MCF 10A (cell line): ENCODE data around the gene ASPN. TPM values are rescaled to one million over a fixed set of nuclear protein-coding genes. Genes with fewer than 3 reads are reported as not detected.
A peak's percentile ranks its signal among the peaks of the same experiment; 100 is the strongest.

Experiments
- BruUV-seq: library from RNA; stranded (reverse); fragments of 400-500 nt; replicated peaks from 2 replicates; lab custom pipeline; 2021; lab: Mats Ljungman, UMichigan
- CTCF ChIA-PET: fragments of 300-600 bp; sonication (Branson Sonifier 250); formaldehyde crosslinking; extraction: SDS; loops from one replicate; lab custom pipeline; 2021; ENCODE audit warnings: antibody characterized with exemption, inconsistent platforms; lab: Yijun Ruan, JAX
- POLR2A ChIA-PET: fragments of 300-600, 350-650 bp; sonication (Branson Sonifier 250); formaldehyde crosslinking; extraction: SDS; loops from one replicate; lab custom pipeline; 2020; ENCODE audit warnings: antibody characterized with exemption, inconsistent platforms; lab: Yijun Ruan, JAX
- DNase-seq: peaks from one replicate; pipeline ENCODE4 v3.0.0-alpha.2; 2018; ENCODE audit not compliant: unreplicated experiment
- H3K27ac Mint-ChIP-seq: one replicate; pipeline ENCODE4 v1.8.0; 2022; ENCODE audit warnings: mild to moderate bottlenecking, low read depth, mixed read lengths; ENCODE audit not compliant: unreplicated experiment
- H3K27me3 Mint-ChIP-seq: one replicate; pipeline ENCODE4 v1.8.0; 2022; ENCODE audit warnings: mixed read lengths; ENCODE audit not compliant: insufficient read depth, unreplicated experiment
- H3K36me3 Mint-ChIP-seq: one replicate; pipeline ENCODE4 v1.8.0; 2022; ENCODE audit warnings: mild to moderate bottlenecking, moderate library complexity, mixed read lengths; ENCODE audit not compliant: insufficient read depth, unreplicated experiment
- H3K4me1 Mint-ChIP-seq: one replicate; pipeline ENCODE4 v1.8.0; 2022; ENCODE audit warnings: mixed read lengths; ENCODE audit not compliant: insufficient read depth, unreplicated experiment
- H3K4me3 Mint-ChIP-seq: one replicate; pipeline ENCODE4 v1.8.0; 2022; ENCODE audit warnings: mild to moderate bottlenecking, moderate library complexity, mixed read lengths; ENCODE audit not compliant: unreplicated experiment
- H3K9me3 Mint-ChIP-seq: one replicate; pipeline ENCODE4 v1.8.0; 2022; ENCODE audit warnings: mixed read lengths; ENCODE audit not compliant: unreplicated experiment
- intact Hi-C: fragments of 100-400 bp; cut with micrococcal nuclease; formaldehyde crosslinking; loops from 2 replicates; pipeline ENCODE4 v1.14.1; 2022
- total RNA-seq: library from RNA; stranded (reverse); gene quantifications from 2 replicates; pipeline ENCODE4 v1.2.3, GENCODE V29; 2022
- TF ChIP-seq, protein P1 (sequence below): fragments of 200-600 bp; IDR thresholded peaks from one replicate; pipeline ENCODE4 v1.8.0; 2022; ENCODE audit warnings: antibody characterized with exemption, mild to moderate bottlenecking; ENCODE audit not compliant: unreplicated experiment

ASPN gene
- total RNA-seq, 1 experiment from 2014 or later: 0.12 TPM

DNA sequence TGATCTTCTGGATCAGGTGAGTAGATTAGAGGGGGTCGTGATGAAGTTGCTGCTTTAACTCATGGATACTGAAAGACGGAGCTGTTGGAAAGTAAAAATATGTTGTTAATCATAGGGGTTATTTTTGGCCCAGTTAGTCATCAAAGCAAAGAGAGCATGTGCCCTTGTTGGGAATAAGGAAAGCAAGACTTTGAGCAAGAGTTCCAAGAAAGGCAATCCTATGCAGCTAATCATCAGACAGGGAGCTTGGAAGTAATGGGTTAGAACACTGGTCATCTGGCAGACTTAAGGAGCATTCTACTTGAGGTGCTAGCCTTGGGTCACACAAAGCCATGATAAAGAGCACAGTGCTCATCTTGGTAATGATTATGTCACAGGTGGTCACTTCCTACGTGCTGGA, 18.3 kb downstream of the ASPN start:
- peaks cover 18% of the 10 kb centered on the region for H3K4me1 Mint-ChIP-seq
- H3K4me3 Mint-ChIP-seq: no peak overlapping the region
- DNase-seq: peak; percentile 63
- BruUV-seq: no TSS peak
- CTCF ChIA-PET: interaction anchor here (0.7 to 1.5 kb wide), 3 partner anchors 19 to 290 kb away, joined by 3 to 6 read pairs (median 3); partner anchors contain the start of gene ASPN
- no peaks in the 10 kb centered on the region for H3K27me3 Mint-ChIP-seq
- H3K27ac Mint-ChIP-seq: peak overlapping the region; percentile 82
- TF ChIP-seq, protein P1, sequence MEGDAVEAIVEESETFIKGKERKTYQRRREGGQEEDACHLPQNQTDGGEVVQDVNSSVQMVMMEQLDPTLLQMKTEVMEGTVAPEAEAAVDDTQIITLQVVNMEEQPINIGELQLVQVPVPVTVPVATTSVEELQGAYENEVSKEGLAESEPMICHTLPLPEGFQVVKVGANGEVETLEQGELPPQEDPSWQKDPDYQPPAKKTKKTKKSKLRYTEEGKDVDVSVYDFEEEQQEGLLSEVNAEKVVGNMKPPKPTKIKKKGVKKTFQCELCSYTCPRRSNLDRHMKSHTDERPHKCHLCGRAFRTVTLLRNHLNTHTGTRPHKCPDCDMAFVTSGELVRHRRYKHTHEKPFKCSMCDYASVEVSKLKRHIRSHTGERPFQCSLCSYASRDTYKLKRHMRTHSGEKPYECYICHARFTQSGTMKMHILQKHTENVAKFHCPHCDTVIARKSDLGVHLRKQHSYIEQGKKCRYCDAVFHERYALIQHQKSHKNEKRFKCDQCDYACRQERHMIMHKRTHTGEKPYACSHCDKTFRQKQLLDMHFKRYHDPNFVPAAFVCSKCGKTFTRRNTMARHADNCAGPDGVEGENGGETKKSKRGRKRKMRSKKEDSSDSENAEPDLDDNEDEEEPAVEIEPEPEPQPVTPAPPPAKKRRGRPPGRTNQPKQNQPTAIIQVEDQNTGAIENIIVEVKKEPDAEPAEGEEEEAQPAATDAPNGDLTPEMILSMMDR: no peak
- no peaks in the 10 kb centered on the region for H3K9me3 Mint-ChIP-seq
- H3K36me3 Mint-ChIP-seq: no peaks in the 10 kb centered on the region
- POLR2A ChIA-PET: interaction anchor here (0.6 to 2.4 kb wide), 8 partner anchors 9 to 206 kb away, joined by 3 to 23 read pairs (median 5); partner anchors contain the start of genes CENPP and IPPK
- intact Hi-C loops: no loop called here

DNA sequence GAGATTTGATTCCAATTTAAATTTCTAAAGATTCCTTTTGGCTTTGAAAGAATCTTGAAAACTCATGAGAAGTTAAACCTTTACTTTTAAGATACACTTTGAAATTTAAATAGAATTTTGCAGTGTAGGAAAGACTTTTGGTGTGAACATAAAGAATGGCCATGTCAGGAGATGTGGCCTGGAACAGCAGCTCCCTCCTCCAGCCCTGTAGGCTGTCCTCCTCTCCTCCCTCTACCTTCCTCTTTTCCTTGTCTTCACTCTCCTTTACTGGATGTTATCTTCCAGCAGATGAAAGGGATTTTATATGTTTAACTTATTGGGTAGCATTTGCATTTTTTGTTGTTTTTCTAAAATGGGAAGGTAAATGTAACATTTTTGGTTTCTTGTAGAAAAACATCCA, 18.9 kb downstream of the ASPN start:
- Mint-ChIP-seq H3K27ac (peak overlapping the region; percentile 82), H3K4me3 (no peak overlapping the region), H3K9me3 (no peaks in the 10 kb centered on the region), H3K27me3 (no peaks in the 10 kb centered on the region), H3K4me1 (peaks cover 18% of the 10 kb centered on the region), H3K36me3 (no peaks in the 10 kb centered on the region)
- BruUV-seq: no TSS peak
- ChIA-PET CTCF (interaction anchor here (0.7 to 1.5 kb wide), 3 partner anchors 19 to 289 kb away, joined by 3 to 6 read pairs (median 3); partner anchors contain the start of gene ASPN), POLR2A (interaction anchor here (0.9 to 2.4 kb wide), 11 partner anchors 10 to 207 kb away, joined by 3 to 23 read pairs (median 4); partner anchors contain the start of genes CENPP and IPPK)
- DNase-seq: no peak
- TF ChIP-seq, protein P1: no peak
- intact Hi-C loops: no loop called here

DNA sequence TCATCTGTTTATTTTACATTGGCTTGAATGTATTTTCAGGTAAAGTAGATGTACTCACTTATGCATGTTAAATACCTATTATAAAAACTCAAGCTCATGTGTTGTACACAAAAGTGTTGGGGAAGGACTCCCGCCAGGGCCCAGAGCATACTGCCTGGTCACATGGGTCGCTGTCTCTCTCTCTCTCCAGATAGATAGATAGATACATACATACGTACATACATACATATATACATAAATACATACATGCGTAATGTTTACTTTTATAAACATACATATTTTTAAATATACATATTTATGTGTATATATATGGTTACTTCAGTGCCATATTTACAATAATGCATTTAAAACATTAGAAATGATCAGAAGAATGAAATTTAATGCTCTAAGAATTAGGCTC, 24.7 kb downstream of the ASPN start:
- CTCF ChIA-PET: no interaction called here
- no peaks in the 10 kb centered on the region for H3K27me3 Mint-ChIP-seq
- no peaks in the 10 kb centered on the region for H3K36me3 Mint-ChIP-seq
- TF ChIP-seq, protein P1: no peak
- POLR2A ChIA-PET: interaction anchor here (1.6 kb wide), 1 partner anchor 12 kb away, joined by 3 read pairs; no protein-coding TSS in a partner anchor
- no peaks in the 10 kb centered on the region for H3K9me3 Mint-ChIP-seq
- intact Hi-C loops: no loop called here
- BruUV-seq: no TSS peak
- no peak for DNase-seq
- no peak overlapping the region for H3K27ac Mint-ChIP-seq
- no peaks in the 10 kb centered on the region for H3K4me1 Mint-ChIP-seq
- no peak overlapping the region for H3K4me3 Mint-ChIP-seq

DNA sequence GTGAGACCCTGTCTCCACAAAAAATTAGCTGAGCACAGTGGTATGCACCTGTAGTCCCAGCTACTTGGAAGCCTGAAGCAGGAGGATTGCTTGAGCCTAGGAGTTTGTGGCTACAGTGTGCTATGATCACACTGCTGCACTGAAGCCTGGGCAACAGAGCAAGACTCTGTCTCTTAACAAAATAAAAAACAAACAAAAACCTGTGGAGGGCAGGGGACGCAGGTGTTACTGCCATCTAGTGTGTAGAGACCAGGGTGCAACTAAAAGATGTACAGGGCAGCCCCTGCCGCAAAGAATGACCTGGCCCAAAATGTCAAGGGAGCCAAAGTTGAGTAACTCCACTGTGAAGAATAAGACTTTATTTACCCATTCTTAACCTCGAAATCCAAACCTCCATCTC, 27.1 kb downstream of the ASPN start:
- intact Hi-C loops: no loop called here
- no peak overlapping the region for H3K4me3 Mint-ChIP-seq

More for the DNA sequence above, 27.1 kb downstream of the ASPN start:
- no peaks in the 10 kb centered on the region for H3K9me3 Mint-ChIP-seq
- POLR2A ChIA-PET: no interaction called here
- no peak overlapping the region for H3K27ac Mint-ChIP-seq
- BruUV-seq: no TSS peak
- TF ChIP-seq, protein P1: peak; percentile 22
- no peaks in the 10 kb centered on the region for H3K4me1 Mint-ChIP-seq
- no peaks in the 10 kb centered on the region for H3K27me3 Mint-ChIP-seq
- peak; percentile 30 for DNase-seq
- H3K36me3 Mint-ChIP-seq: no peaks in the 10 kb centered on the region
- CTCF ChIA-PET: interaction anchor here (1.0 to 2.0 kb wide), 4 partner anchors 9 to 122 kb away, joined by 3 to 6 read pairs (median 4); no protein-coding TSS in a partner anchor
